AG08396 (cell line): ENCODE data around the gene CAVIN1.
"Not testable (repeated sequence)": the region's sequence is repeated elsewhere in the genome, so short reads cannot be mapped to it uniquely, and the experiment has no call there.

Experiments used
- DNase-seq: peaks from one replicate; pipeline ENCODE4 v3.0.0; 2012; ENCODE audit warnings: low spot score, mixed read lengths

Gene CAVIN1

DNA sequence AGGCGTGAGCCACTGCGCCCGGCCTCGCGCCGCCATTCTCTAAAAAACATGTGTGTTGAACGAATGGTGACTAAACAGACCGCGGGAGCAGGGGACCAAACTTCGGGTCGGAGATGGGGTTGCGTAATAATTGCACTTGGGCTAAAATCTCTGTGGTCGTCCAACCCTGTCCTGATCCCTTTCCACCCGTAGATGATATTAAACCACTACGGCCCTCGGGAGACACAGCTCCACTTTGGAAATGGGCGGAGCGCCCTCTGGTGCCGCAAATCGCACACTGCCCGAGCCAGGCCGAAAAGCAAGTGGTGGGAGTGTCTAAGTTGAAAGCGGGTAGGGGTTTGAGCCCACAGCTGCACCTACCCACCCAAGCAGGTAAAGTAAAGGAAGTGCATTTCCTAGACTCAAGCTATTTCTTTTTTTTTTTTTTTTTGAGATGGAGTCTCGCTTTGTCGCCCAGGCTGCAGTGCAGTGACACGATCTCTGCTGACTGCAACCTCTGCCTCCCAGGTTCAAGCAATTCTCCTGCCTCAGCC is 17.0 kb downstream of the CAVIN1 start:
- peak; percentile 68 for DNase-seq

- no peak for DNase-seq
Observed at GRCh38 chr17:42405076-42405475, 18.0 kb downstream of the CAVIN1 start.

- no peak for DNase-seq
Observed at GRCh38 chr17:42404326-42405055, 18.6 kb downstream of the CAVIN1 start.

- no peak for DNase-seq
Observed at GRCh38 chr17:42403150-42403549, 19.9 kb downstream of the CAVIN1 start.

- no peak for DNase-seq
Observed at GRCh38 chr17:42402117-42402516, 20.9 kb downstream of the CAVIN1 start.

GRCh38 chr17:42400844-42401375 is 22.1 kb downstream of the CAVIN1 start:
- not testable (repeated sequence) for DNase-seq

GRCh38 chr17:42399948-42400843 is 22.9 kb downstream of the CAVIN1 start:
- no peak for DNase-seq

GRCh38 chr17:42399121-42399520 is 23.9 kb downstream of the CAVIN1 start:
- no peak for DNase-seq

- not testable (repeated sequence) for DNase-seq
Observed at GRCh38 chr17:42395601-42396000, 27.5 kb downstream of the CAVIN1 start.

DNA sequence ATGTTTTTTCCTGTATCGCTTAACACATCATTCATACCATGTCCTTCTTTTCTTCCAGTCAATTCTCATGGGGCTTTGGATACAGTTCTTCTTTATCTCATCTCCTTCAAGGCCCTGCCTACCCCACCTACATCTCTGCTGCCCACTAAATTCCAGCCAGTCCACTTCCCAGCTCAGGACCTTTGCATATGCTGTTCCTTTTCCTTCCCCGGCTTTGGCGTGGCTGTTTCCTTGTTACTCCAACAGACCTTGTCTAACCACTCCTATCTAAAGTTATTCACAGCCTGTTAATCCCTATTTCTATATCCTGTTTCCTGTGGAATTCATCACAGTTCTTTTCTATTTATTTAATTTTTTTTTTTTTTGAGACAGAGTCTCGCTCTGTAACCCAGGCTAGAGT is 28.2 kb downstream of the CAVIN1 start:
- DNase-seq, result no peak

DNA sequence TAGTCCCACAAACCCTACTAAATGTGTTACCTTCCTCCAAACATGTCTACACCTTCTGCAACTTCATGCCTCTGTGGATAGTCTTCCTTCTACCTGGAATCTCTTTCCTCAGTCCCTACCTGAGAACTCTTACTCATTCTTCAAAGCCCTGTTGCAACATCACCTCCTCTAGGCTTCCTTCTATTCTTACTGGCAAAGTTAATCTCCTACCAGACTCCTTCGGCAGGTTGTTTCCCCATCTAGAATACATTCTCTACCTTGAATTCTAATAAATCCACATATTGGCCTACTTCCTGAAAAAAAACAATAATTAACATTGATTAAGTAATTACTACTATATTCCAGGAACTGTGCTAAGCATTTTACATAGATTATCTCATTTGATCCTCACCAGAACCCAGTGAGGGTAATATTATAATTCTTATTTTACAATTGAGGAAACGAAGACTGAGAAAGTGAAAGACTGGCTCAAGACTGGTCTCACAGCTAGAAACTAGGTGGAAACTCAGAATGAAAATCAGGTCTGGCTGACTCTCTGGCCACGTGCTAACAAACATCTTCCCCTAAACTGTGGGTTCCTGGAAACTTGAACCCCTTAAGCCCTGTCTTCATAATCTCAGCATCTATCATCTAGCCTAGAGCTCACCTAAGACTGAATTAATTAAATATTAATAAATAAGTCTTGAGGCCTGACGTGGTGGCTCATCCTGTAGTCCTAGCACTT is 30.2 kb downstream of the CAVIN1 start:
- no peak for DNase-seq

DNA sequence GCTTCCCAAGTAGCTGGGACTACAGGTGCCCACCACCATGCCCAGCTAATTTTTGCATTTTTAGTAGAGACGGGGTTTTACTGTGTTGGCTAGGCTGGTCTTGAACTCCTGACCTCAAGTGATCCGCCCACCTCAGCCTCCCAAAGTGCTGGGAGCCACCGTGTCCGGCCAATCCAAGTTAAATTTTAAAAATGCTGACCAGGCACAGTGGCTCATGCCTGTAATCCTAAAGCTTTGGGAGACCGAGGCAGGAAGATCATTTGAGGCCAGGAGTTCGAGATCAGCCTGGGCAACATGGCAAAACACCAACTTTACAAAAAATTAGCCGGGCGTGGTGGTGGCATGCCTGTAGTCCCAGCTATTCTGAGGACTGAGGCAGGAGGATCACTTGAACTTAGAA is 31.6 kb downstream of the CAVIN1 start:
- not testable (repeated sequence) for DNase-seq

DNA sequence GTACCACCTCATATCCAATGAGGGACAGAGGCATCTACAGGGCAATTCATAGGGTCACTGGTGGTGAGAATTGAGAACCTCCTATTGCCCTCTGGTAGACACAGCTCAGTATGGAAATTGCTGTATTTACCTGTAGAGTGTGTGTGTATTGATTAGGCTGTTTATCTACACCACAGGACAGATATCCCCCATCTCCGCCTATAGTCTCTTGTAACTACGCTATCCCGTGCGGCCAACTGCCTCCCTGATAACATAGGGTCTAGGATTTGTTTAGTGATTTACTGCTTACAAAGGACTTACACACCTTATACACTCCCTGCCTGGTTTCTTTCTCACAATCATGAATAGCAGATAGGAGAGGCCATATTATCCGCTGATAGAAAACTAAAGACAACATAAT is 33.2 kb downstream of the CAVIN1 start:
- no peak for DNase-seq

- DNase-seq, result peak; percentile 43
Observed at GRCh38 chr17:42389135-42389417, 34.0 kb downstream of the CAVIN1 start.

DNA sequence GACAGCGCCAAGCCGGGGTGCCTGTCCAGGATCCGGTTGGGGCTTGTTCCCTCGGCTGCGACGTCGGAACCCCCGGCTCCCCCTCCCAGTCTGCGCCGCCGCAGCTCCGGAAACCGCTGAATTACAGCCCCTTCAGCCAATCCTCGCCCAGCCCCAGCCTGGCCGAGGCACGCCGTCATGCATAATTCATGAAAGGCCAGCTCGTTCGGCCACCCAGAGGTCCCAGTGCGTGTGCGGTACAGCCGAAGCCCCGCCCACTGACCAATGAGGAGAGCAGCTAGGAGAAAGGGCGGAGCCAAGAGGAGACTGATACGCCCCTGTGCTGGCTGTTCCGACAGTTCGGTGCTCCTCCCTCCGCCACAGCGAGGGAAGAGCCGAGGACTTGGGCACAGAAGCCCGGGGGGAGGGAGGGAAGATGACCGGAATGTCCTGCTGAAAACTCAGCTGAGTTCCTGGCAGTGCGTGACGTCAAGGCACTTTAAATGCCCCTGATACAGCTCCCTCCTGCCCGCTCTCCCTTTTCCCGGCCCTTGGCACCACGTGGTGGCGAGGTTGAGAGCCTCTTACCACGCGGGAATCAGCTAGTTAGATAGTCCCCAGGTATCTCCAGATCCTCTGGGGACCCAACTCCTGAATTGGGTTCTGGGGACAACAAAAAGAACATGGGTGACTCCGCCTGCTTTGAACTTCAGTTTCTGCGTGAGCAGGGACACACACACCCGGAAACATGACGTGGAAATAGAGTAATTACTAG is 34.5 kb downstream of the CAVIN1 start, which contains the start of gene STAT3:
Gene STAT3 (minus strand): TSS at position 62 of the 754 bp plus-strand sequence. CDS start 39,926 bp downstream, outside the sequence.
- DNase-seq, result peak; percentile 99

DNA sequence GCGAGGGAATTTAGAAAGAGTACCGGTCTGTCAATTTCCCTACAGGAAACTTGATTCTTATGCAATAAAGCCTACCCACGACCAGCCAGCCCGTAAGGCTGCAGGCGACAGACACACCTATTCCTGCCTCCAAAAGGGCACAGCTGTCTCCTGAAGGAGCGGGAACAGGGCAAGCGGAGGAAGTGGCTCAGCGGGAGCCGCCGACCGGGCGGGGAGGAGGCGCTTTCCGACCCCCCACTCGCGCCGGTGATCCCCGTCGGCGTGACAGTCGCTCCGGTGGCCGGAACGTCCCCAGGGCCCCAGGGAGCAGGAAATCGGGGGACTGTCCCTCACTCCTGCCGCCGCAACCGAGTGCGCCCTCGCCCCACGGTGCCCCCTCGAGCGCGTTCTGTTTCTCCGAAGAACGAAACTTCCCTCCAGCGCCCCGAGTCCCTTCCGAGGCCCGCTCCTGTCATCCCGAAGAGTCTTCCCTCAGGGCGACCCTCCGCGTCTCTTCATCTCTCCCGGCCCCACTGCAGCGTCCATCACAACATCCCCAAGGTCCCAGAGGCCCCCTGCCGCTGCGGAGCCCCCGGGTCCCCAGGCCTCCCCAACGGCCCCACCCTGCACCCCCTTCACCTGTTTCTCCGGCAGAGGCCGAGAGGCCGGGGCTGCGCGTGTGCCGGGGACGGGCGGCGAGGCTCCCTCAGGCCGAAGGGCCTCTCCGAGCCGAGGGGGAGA is 35.2 kb downstream of the CAVIN1 start:
- DNase-seq, result no peak

DNA sequence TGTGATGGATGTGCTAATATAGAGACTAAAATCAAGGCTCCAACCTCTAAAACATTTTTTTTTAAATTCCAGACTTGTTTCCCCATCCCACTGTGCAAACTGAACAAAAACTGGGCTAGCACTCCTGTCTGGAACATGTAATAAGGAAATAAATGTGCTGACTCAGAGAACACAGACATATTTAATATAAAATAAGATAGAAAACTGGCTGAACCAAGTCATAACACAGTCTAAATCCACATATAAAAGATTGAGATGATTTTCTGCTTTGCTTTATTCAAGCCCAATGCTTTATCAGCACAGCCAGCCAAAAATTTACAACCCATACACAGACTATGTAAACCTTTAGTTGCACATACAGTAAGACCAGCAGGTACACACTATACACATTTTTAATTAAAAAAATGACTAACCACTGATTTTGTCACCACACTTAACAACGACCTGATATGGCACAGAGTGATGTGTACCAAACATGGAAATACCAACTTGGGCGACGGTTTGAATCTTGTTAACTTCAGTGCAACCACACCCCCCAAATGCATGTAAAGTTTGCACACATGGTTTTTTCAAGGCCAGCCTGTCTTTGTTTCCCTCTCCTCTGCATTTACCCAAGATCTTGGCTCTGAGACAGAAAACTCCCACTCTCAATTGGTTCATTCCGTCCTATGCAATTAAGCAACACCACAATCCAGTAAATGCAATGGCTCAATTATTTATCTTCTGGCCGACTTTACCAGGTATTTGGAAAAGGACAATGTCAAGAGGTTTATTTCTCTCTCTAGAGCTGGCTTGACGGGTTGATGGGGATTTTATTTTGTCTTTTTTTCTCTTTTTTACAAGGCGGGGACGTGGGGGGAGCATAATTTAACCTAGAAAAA is 36.0 kb downstream of the CAVIN1 start:
- peak; percentile 53 for DNase-seq

- DNase-seq, result no peak
Observed at GRCh38 chr17:42381898-42382297, 41.2 kb downstream of the CAVIN1 start.

DNA sequence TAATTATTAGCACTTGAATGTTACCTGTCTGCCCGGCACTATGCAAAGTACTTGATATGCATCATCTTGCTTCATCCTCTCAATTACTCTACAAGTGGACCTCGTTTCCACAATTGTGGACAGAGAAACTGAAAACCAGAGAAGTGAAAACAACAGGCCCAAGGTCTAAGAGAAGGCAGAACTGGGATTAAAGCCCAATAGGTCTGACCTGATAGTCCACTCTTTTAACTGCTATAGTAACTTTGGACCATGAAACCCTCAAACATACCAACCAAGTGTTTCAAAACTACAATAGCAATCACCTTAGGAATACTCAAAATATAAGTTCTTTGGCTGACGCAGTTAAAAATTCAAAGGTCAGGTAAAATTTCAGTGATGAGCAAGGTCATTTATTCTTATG is 42.1 kb downstream of the CAVIN1 start:
- DNase-seq, result no peak
